Measurements from ENCODE around the gene DAAM2.

DAAM2 gene

GRCh38 chr6:39819676-39820075, 27.5 kb downstream of the DAAM2 start:
- no peak for DNase-seq (ENCODE audit: low spot score)

GRCh38 chr6:39820553-39820952, 28.4 kb downstream of the DAAM2 start:
- DNase-seq (ENCODE audit: low spot score) = no peak

GRCh38 chr6:39821046-39821740, 29.0 kb downstream of the DAAM2 start:
- DNase-seq (ENCODE audit: low spot score) = no peak

- no peak for DNase-seq (ENCODE audit: low spot score)
Measured at GRCh38 chr6:39821742-39822532, 29.8 kb downstream of the DAAM2 start.

GRCh38 chr6:39822846-39823815, 31.0 kb downstream of the DAAM2 start:
- DNase-seq (ENCODE audit: low spot score) = no peak

GRCh38 chr6:39824030-39824926, 32.1 kb downstream of the DAAM2 start:
- DNase-seq (ENCODE audit: low spot score) = no peak

GRCh38 chr6:39829331-39829730, 37.2 kb downstream of the DAAM2 start:
- DNase-seq (ENCODE audit: low spot score) = no peak

- no peak for DNase-seq (ENCODE audit: low spot score)
Measured at GRCh38 chr6:39830444-39830843, 38.3 kb downstream of the DAAM2 start.

GRCh38 chr6:39831701-39832100, 39.5 kb downstream of the DAAM2 start:
- no peak for DNase-seq (ENCODE audit: low spot score)

- DNase-seq (ENCODE audit: low spot score) = no peak
Measured at GRCh38 chr6:39834278-39834677, 42.1 kb downstream of the DAAM2 start.

- DNase-seq (ENCODE audit: low spot score) = no peak
Measured at GRCh38 chr6:39834866-39835265, 42.7 kb downstream of the DAAM2 start.

GRCh38 chr6:39835821-39836295, 43.7 kb downstream of the DAAM2 start:
- no peak for DNase-seq (ENCODE audit: low spot score)

- DNase-seq (ENCODE audit: low spot score) = no peak
Measured at GRCh38 chr6:39836606-39837005, 44.4 kb downstream of the DAAM2 start.

- no peak for DNase-seq (ENCODE audit: low spot score)
Measured at GRCh38 chr6:39839445-39839844, 47.3 kb downstream of the DAAM2 start.

- DNase-seq (ENCODE audit: low spot score) = no peak
Measured at GRCh38 chr6:39840781-39841180, 48.6 kb downstream of the DAAM2 start.

GRCh38 chr6:39841291-39841690, 49.1 kb downstream of the DAAM2 start:
- no peak for DNase-seq (ENCODE audit: low spot score)

GRCh38 chr6:39841923-39842322, 49.7 kb downstream of the DAAM2 start:
- DNase-seq (ENCODE audit: low spot score) = no peak

- DNase-seq (ENCODE audit: low spot score) = no peak
Measured at GRCh38 chr6:39843305-39844020, 51.3 kb downstream of the DAAM2 start.

GRCh38 chr6:39844866-39845265, 52.7 kb downstream of the DAAM2 start:
- no peak for DNase-seq (ENCODE audit: low spot score)

- DNase-seq (ENCODE audit: low spot score) = no peak
Measured at GRCh38 chr6:39847221-39847620, 55.0 kb downstream of the DAAM2 start.

GRCh38 chr6:39848171-39848570, 56.0 kb downstream of the DAAM2 start:
- DNase-seq (ENCODE audit: low spot score) = no peak

Data from CD4-positive, alpha-beta T cell treated with Interleukin-2 at 100 ng/mL for 4 hours (primary cell).